Measurements from ENCODE around the gene ENHO. TPM values are rescaled to one million over a fixed set of nuclear protein-coding genes. Genes with fewer than 3 reads are reported as not detected.
"Not testable (repeated sequence)": the region's sequence is repeated elsewhere in the genome, so short reads cannot be mapped to it uniquely, and the experiment has no call there.

The ENHO gene
- total and polyA plus RNA-seq, 2 experiments from 2014 or later: 13.8 to 19.7 TPM

DNA sequence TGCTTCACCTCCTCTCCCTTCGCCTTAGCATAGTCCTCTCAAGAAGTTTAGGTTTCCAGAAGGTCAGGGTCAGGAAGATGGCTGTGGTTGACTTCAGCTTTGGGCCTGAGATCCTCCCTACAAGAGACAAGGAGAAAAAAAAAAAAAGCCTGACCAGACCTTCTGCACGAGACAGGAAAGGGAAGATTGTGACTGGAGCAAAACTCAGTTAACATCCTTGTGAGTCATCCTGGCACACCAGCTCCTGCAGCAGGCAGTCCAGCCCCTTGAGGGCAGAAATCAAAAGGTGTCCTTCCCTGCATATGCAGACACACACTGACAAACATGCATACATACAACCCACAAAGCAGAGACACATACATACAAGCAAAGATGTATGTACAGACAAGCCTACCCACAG lies 18.0 kb upstream of the ENHO start (continued):
- TF ChIP-seq, protein P1, sequence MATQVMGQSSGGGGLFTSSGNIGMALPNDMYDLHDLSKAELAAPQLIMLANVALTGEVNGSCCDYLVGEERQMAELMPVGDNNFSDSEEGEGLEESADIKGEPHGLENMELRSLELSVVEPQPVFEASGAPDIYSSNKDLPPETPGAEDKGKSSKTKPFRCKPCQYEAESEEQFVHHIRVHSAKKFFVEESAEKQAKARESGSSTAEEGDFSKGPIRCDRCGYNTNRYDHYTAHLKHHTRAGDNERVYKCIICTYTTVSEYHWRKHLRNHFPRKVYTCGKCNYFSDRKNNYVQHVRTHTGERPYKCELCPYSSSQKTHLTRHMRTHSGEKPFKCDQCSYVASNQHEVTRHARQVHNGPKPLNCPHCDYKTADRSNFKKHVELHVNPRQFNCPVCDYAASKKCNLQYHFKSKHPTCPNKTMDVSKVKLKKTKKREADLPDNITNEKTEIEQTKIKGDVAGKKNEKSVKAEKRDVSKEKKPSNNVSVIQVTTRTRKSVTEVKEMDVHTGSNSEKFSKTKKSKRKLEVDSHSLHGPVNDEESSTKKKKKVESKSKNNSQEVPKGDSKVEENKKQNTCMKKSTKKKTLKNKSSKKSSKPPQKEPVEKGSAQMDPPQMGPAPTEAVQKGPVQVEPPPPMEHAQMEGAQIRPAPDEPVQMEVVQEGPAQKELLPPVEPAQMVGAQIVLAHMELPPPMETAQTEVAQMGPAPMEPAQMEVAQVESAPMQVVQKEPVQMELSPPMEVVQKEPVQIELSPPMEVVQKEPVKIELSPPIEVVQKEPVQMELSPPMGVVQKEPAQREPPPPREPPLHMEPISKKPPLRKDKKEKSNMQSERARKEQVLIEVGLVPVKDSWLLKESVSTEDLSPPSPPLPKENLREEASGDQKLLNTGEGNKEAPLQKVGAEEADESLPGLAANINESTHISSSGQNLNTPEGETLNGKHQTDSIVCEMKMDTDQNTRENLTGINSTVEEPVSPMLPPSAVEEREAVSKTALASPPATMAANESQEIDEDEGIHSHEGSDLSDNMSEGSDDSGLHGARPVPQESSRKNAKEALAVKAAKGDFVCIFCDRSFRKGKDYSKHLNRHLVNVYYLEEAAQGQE (IDR thresholded peaks at IDR 0.05; ENCODE audit: unreplicated experiment): no peak
- TF ChIP-seq STAT1 (IDR thresholded peaks at IDR 0.05; ENCODE audit: unreplicated experiment) (no peak), POLR2AphosphoS5 (IDR thresholded peaks at IDR 0.05; ENCODE audit: low read depth) (no peak), ZNF114 (CRISPR knock-in tag; IDR thresholded peaks at IDR 0.05) (no peak), NANOG (IDR thresholded peaks at IDR 0.05; ENCODE audit: borderline replicate concordance) (no peak), JUNB (IDR thresholded peaks at IDR 0.05; ENCODE audit: unreplicated experiment) (no peak), CREB1 (CRISPR knock-in tag; IDR thresholded peaks at IDR 0.05; ENCODE audit: low read depth) (no peak), EZH2 (IDR thresholded peaks at IDR 0.05; ENCODE audit: low read depth, unreplicated experiment) (no peak)
- TF ChIP-seq, protein P2, sequence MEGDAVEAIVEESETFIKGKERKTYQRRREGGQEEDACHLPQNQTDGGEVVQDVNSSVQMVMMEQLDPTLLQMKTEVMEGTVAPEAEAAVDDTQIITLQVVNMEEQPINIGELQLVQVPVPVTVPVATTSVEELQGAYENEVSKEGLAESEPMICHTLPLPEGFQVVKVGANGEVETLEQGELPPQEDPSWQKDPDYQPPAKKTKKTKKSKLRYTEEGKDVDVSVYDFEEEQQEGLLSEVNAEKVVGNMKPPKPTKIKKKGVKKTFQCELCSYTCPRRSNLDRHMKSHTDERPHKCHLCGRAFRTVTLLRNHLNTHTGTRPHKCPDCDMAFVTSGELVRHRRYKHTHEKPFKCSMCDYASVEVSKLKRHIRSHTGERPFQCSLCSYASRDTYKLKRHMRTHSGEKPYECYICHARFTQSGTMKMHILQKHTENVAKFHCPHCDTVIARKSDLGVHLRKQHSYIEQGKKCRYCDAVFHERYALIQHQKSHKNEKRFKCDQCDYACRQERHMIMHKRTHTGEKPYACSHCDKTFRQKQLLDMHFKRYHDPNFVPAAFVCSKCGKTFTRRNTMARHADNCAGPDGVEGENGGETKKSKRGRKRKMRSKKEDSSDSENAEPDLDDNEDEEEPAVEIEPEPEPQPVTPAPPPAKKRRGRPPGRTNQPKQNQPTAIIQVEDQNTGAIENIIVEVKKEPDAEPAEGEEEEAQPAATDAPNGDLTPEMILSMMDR (conservative IDR thresholded peaks at IDR 0.05; ENCODE audit: low read depth in 2 of 2): no peak

DNA sequence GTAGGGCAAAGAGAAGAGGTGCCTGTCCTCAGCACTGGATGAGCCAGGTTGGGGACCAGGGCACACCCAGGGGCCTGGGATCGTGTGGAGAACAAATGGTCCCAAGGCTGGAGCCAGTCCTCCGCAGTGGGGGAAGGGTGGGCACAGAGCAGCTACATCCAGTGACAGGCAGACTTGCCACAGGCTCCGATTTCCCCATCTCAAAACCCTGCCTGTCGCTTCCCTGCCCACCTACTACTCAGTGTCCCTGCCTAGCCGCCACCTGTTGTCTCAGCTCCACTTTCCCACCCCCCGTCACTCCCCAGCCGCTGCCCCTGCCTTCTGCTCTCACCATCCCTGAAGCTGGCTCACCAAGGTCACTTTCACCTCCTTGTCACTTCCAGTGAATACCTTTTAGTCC lies 13.9 kb upstream of the ENHO start:
- Histone ChIP-seq H2AFZ (no peak overlapping the region), H4K20me1 (replicated peaks; ENCODE audit: insufficient read depth) (no peaks in the 10 kb centered on the region), H3K4me1 (ENCODE audit: insufficient read depth) (no peaks in the 10 kb centered on the region), H3K79me2 (replicated peaks; ENCODE audit: insufficient read depth) (no peaks in the 10 kb centered on the region), H3K27ac (ENCODE audit: low read depth) (no peak overlapping the region), H3K36me3 (ENCODE audit: insufficient read depth) (no peaks in the 10 kb centered on the region), H3K4me3 (no peak overlapping the region), H3K9me2 (ENCODE audit: insufficient read depth) (0 out of 2 replicates have a peak, but pooled peaks cover 4% of the 10 kb centered on the region), H3F3A (replicated peaks; ENCODE audit: low read depth) (no peaks in the 10 kb centered on the region), H3K27me3 (ENCODE audit: insufficient read depth) (no peaks in the 10 kb centered on the region), H3K4me2 (no peak overlapping the region)
- TF ChIP-seq JUNB (IDR thresholded peaks at IDR 0.05; ENCODE audit: unreplicated experiment) (no peak), ZNF114 (CRISPR knock-in tag; IDR thresholded peaks at IDR 0.05) (no peak), NANOG (IDR thresholded peaks at IDR 0.05; ENCODE audit: borderline replicate concordance) (no peak)
- no peak overlapping the region for H3K27ac Mint-ChIP-seq
- peaks cover 24% of the 10 kb centered on the region for H3K9me3 Mint-ChIP-seq
- H3K4me1 Mint-ChIP-seq: peaks cover 4% of the 10 kb centered on the region; the same call in 2 of the 3 replicates
- no peak for DNase-seq (ENCODE audit: low spot score)
- H3K36me3 Mint-ChIP-seq (ENCODE audit: low read depth): peaks cover 5% of the 10 kb centered on the region; the same call in 1 of the 3 replicates
- H3K27me3 Mint-ChIP-seq (ENCODE audit: insufficient read depth, low read depth, poor library complexity): peaks cover 5% of the 10 kb centered on the region
- H3K4me3 Mint-ChIP-seq: no peak overlapping the region
- ATAC-seq: no peak

DNA sequence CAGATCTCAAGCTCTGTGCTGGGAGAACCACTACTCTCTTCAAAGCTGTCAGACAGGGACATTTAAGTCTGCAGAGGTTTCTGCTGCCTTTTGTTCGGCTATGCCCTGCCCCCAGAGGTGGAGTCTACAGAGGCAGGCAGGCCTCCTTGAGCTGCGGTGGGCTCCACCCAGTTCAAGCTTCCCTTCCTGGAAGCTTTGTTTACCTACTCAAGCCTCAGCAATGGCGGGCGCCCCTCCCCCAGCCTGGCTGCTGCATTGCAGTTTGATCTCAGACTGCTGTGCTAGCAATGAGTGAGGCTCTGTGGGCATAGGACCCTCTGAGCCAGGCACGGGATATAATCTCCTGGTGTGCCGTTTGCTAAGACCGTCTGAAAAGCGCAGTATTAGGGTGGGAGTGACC lies 9.3 kb upstream of the ENHO start:
- not testable (repeated sequence) for H3F3A ChIP-seq (replicated peaks; ENCODE audit: low read depth); H3K36me3 ChIP-seq (ENCODE audit: insufficient read depth); H3K79me2 ChIP-seq (replicated peaks; ENCODE audit: insufficient read depth); H3K4me3 Mint-ChIP-seq; H3K27me3 Mint-ChIP-seq (ENCODE audit: insufficient read depth, low read depth, poor library complexity); H3K4me1 ChIP-seq (ENCODE audit: insufficient read depth); H3K27me3 ChIP-seq (ENCODE audit: insufficient read depth); H3K4me3 ChIP-seq; H4K20me1 ChIP-seq (replicated peaks; ENCODE audit: insufficient read depth); H3K4me1 Mint-ChIP-seq; H2AFZ ChIP-seq; H3K9me2 ChIP-seq (ENCODE audit: insufficient read depth); H3K36me3 Mint-ChIP-seq (ENCODE audit: low read depth); H3K27ac ChIP-seq (ENCODE audit: low read depth); H3K27ac Mint-ChIP-seq; H3K4me2 ChIP-seq; DNase-seq (ENCODE audit: low spot score); ATAC-seq
- H3K9me3 Mint-ChIP-seq: peaks cover 31% of the 10 kb centered on the region

Measured in GM23338 (cell line).